ENCODE measurements around the gene NME7. TPM values are rescaled to one million over a fixed set of nuclear protein-coding genes. Genes with fewer than 3 reads are reported as not detected.

The NME7 gene
- total RNA-seq, 1 experiment from 2014 or later, result 9.0 TPM

GRCh38 chr1:169117599-169117998, 250.0 kb downstream of the NME7 start:
- Histone ChIP-seq H3K36me3 (ENCODE audit: control insufficient read depth, insufficient read depth, low read length) (peaks cover 9% of the 10 kb centered on the region), H3K9me3 (no peaks in the 10 kb centered on the region), H3K4me3 (ENCODE audit: low read depth, low read length) (no peak overlapping the region), H3K27me3 (replicated peaks; ENCODE audit: control insufficient read depth, insufficient read depth, low read length) (no peaks in the 10 kb centered on the region), H3K4me1 (peaks cover 77% of the 10 kb centered on the region)
- Mint-ChIP-seq H3K4me3 (ENCODE audit: unreplicated experiment) (peak overlapping the region; percentile 17), H3K27me3 (ENCODE audit: insufficient read depth, unreplicated experiment) (no peaks in the 10 kb centered on the region), H3K4me1 (ENCODE audit: low read depth, unreplicated experiment) (peaks cover 65% of the 10 kb centered on the region), H3K27ac (ENCODE audit: unreplicated experiment) (no peak overlapping the region), H3K36me3 (ENCODE audit: insufficient read depth, unreplicated experiment) (peaks cover 100% of the 10 kb centered on the region), H3K9me3 (ENCODE audit: unreplicated experiment) (no peaks in the 10 kb centered on the region)
- intact Hi-C loops (cut with micrococcal nuclease; ENCODE audit: unreplicated experiment), result no loop called here
- ChIA-PET CTCF (no interaction called here), POLR2A (no interaction called here)
- no TSS peak for BruUV-seq (replicated peaks)
- DNase-seq, result no peak
- TF ChIP-seq, protein P1, sequence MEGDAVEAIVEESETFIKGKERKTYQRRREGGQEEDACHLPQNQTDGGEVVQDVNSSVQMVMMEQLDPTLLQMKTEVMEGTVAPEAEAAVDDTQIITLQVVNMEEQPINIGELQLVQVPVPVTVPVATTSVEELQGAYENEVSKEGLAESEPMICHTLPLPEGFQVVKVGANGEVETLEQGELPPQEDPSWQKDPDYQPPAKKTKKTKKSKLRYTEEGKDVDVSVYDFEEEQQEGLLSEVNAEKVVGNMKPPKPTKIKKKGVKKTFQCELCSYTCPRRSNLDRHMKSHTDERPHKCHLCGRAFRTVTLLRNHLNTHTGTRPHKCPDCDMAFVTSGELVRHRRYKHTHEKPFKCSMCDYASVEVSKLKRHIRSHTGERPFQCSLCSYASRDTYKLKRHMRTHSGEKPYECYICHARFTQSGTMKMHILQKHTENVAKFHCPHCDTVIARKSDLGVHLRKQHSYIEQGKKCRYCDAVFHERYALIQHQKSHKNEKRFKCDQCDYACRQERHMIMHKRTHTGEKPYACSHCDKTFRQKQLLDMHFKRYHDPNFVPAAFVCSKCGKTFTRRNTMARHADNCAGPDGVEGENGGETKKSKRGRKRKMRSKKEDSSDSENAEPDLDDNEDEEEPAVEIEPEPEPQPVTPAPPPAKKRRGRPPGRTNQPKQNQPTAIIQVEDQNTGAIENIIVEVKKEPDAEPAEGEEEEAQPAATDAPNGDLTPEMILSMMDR (IDR thresholded peaks at IDR 0.05; ENCODE audit: insufficient read depth in 1 of 2, low read depth in 1 of 2, low read length in 1 of 2, severe bottlenecking in 1 of 2, unreplicated experiment in 1 of 2), result no peak

DNA sequence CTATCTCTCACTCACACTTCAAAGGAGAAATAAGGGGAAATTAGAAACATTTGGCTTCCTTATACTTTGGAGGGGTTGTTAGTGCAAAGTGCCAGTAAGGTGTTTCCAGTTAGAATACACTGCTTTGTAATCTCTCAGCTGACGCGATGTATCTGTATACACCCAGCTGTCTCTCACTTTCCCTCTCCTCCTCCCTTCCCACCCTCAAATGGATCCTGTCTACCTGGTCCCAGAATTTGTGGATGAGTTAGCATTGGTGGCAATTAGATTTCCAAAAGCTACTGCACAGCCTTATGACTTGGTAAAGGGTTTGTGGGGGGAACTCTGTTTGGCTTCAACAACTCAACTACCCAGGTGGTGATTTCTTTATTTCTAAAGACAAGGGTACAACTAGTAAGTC, 250.6 kb downstream of the NME7 start:
- H3K4me3 Mint-ChIP-seq (ENCODE audit: unreplicated experiment), result peak overlapping the region; percentile 17
- no TSS peak for BruUV-seq (replicated peaks)
- no peak overlapping the region for H3K4me3 ChIP-seq (ENCODE audit: low read depth, low read length)
- no peak for DNase-seq
- H3K36me3 Mint-ChIP-seq (ENCODE audit: insufficient read depth, unreplicated experiment), result peaks cover 100% of the 10 kb centered on the region
- TF ChIP-seq, protein P1 (IDR thresholded peaks at IDR 0.05; ENCODE audit: insufficient read depth in 1 of 2, low read depth in 1 of 2, low read length in 1 of 2, severe bottlenecking in 1 of 2, unreplicated experiment in 1 of 2), result no peak
- intact Hi-C loops (cut with micrococcal nuclease; ENCODE audit: unreplicated experiment), result no loop called here
- H3K36me3 ChIP-seq (ENCODE audit: control insufficient read depth, insufficient read depth, low read length), result peaks cover 11% of the 10 kb centered on the region
- H3K4me1 ChIP-seq, result peaks cover 82% of the 10 kb centered on the region
- no peaks in the 10 kb centered on the region for H3K9me3 ChIP-seq
- ChIA-PET POLR2A (no interaction called here), CTCF (no interaction called here)
- no peak overlapping the region for H3K27ac Mint-ChIP-seq (ENCODE audit: unreplicated experiment)
- peaks cover 66% of the 10 kb centered on the region for H3K4me1 Mint-ChIP-seq (ENCODE audit: low read depth, unreplicated experiment)
- H3K9me3 Mint-ChIP-seq (ENCODE audit: unreplicated experiment), result no peaks in the 10 kb centered on the region
- H3K27me3 ChIP-seq (replicated peaks; ENCODE audit: control insufficient read depth, insufficient read depth, low read length), result no peaks in the 10 kb centered on the region
- no peaks in the 10 kb centered on the region for H3K27me3 Mint-ChIP-seq (ENCODE audit: insufficient read depth, unreplicated experiment)

DNA sequence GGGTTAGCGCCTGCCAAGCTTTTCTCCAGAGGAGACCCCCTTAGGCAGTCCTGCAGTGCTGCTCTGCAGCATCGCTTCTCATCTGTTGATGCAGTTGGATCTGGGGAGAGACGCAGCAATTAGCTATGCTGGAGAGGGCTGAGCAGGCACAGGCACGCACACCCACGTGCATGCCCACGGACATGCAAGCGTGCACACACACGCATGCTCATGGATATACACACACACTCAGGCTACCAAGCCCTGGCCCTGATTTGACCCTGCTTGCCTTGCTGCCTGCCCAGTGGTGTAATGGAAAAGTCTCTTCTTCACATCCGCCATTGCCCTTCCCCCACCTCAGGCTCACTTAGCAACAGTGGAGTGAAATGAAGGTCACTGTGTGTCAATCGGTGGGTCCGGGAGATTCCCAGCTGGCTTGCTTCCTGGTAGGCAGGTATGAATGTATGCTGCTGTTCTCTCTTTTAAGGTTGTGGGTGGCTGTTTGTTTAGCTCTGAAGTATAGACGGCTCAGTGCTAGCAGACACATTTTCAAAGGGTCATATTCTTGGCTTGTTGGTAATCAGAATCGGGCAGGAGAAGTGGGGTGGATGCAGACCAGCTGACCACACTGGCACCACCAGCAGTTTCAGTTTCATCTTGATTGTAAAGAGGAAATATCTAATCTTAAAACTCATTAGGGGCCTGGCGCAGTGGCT, 251.6 kb downstream of the NME7 start:
- H3K36me3 ChIP-seq (ENCODE audit: control insufficient read depth, insufficient read depth, low read length), result peaks cover 7% of the 10 kb centered on the region
- TF ChIP-seq, protein P1 (IDR thresholded peaks at IDR 0.05; ENCODE audit: insufficient read depth in 1 of 2, low read depth in 1 of 2, low read length in 1 of 2, severe bottlenecking in 1 of 2, unreplicated experiment in 1 of 2), result no peak
- Mint-ChIP-seq H3K9me3 (ENCODE audit: unreplicated experiment) (no peaks in the 10 kb centered on the region), H3K4me1 (ENCODE audit: low read depth, unreplicated experiment) (peaks cover 63% of the 10 kb centered on the region), H3K27me3 (ENCODE audit: insufficient read depth, unreplicated experiment) (no peaks in the 10 kb centered on the region), H3K27ac (ENCODE audit: unreplicated experiment) (peak overlapping the region; percentile 79), H3K36me3 (ENCODE audit: insufficient read depth, unreplicated experiment) (peaks cover 100% of the 10 kb centered on the region), H3K4me3 (ENCODE audit: unreplicated experiment) (no peak overlapping the region)
- CTCF ChIA-PET, result no interaction called here
- DNase-seq, result no peak
- no peak overlapping the region for H3K4me3 ChIP-seq (ENCODE audit: low read depth, low read length)
- POLR2A ChIA-PET, result no interaction called here
- no peaks in the 10 kb centered on the region for H3K27me3 ChIP-seq (replicated peaks; ENCODE audit: control insufficient read depth, insufficient read depth, low read length)
- BruUV-seq (replicated peaks), result no TSS peak
- H3K4me1 ChIP-seq, result peaks cover 82% of the 10 kb centered on the region
- H3K9me3 ChIP-seq, result no peaks in the 10 kb centered on the region
- intact Hi-C loops (cut with micrococcal nuclease; ENCODE audit: unreplicated experiment), result no loop called here
